SK-N-MC (cell line): Measurements from ENCODE around the gene H1-8.

Experiments
- EZH2 ChIP-seq: fragments of 200-600 bp; sonication (generic); IDR thresholded peaks from one replicate; pipeline ENCODE4 v1.6.1; 2017; ENCODE audit warnings: antibody characterized with exemption
- FOXP2 ChIP-seq: optimal IDR thresholded peaks from 2 replicates; pipeline ENCODE3; 2011; ENCODE audit warnings: mild to moderate bottlenecking, moderate library complexity; ENCODE audit not compliant: insufficient read depth; ENCODE audit errors: extremely low read length, control extremely low read depth

- no peak for TF ChIP-seq EZH2
- no peak for TF ChIP-seq FOXP2
Measured at GRCh38 chr3:129592381-129593131, 49.6 kb downstream of the H1-8 start.
